Tibial artery (tissue), 4 donors: ENCODE data around the gene RCSD1.

Experiments
- DNase-seq, 2 donors: peaks; one replicate each; pipeline ENCODE4 v3.0.0-alpha.2; 2019
- H3K27ac ChIP-seq, 2 donors: fragments of 200-600 bp; sonication (generic) in 1 of 2; 1 replicate in 1 of 2; 2 replicates in 1 of 2; pipeline ENCODE4 v1.5.1; 2018 to 2019; ENCODE audit warnings: mild to moderate bottlenecking in 1 of 2
- H3K27me3 ChIP-seq, 2 donors: fragments of 200-600 bp; sonication (generic) in 1 of 2; one replicate each; pipeline versions ENCODE4 v1.5.1 to v1.6.0; 2016 to 2019
- H3K36me3 ChIP-seq, 3 donors: fragments of 200-600 bp; sonication (generic) in 2 of 3; one replicate each; pipeline ENCODE4 v1.5.1; 2016 to 2019; ENCODE audit warnings: mild to moderate bottlenecking in 2 of 3
- H3K4me1 ChIP-seq, 4 donors: fragments of 200-600 bp; sonication (generic) in 2 of 4; 1 replicate in 3 of 4; 2 replicates in 1 of 4; pipeline ENCODE4 v1.5.1; 2016 to 2019
- H3K4me3 ChIP-seq, 2 donors: fragments of 200-600 bp; sonication (generic) in 1 of 2; 1 replicate in 1 of 2; 2 replicates in 1 of 2; pipeline ENCODE4 v1.5.1; 2018 to 2019; ENCODE audit warnings: mild to moderate bottlenecking in 2 of 2
- H3K9me3 ChIP-seq, 3 donors: fragments of 200-600 bp; sonication (generic) in 1 of 3; one replicate each; pipeline ENCODE4 v1.5.1; 2016 to 2019
- CTCF ChIP-seq, 2 experiments: fragments of 200-600 bp in 1 of 2; fragments of 450-650 bp in 1 of 2; IDR thresholded peaks; one replicate each; pipeline ENCODE4 v1.5.1; 2017 to 2019; ENCODE audit warnings: antibody characterized with exemption in 2 of 2, mild to moderate bottlenecking in 1 of 2, moderate library complexity in 1 of 2
- intact Hi-C: fragments of 100-400 bp; cut with DNase I; formaldehyde crosslinking; loops from one replicate; pipeline ENCODE4 v1.15.0; 2023; ENCODE audit warnings: low total_unique reads

RCSD1 gene

GRCh38 chr1:167620002-167620401 lies 10.0 kb upstream of the RCSD1 start:
- H3K4me1 ChIP-seq: peaks cover 0 to 16% (median 10%) of the 10 kb centered on the region in 4 donors
- intact Hi-C loops: no loop called here
- H3K4me3 ChIP-seq: no peak overlapping the region
- H3K36me3 ChIP-seq: no peaks in the 10 kb centered on the region
- no peak overlapping the region for H3K27ac ChIP-seq
- no peak for DNase-seq
- TF ChIP-seq CTCF (IDR thresholded peaks at IDR 0.05): no peak
- H3K27me3 ChIP-seq: no peaks in the 10 kb centered on the region
- no peaks in the 10 kb centered on the region for H3K9me3 ChIP-seq

GRCh38 chr1:167621780-167622313 lies 8.2 kb upstream of the RCSD1 start:
- H3K4me3 ChIP-seq: no peak overlapping the region
- H3K36me3 ChIP-seq: no peaks in the 10 kb centered on the region
- no peaks in the 10 kb centered on the region for H3K27me3 ChIP-seq
- DNase-seq: no peak
- intact Hi-C loops: no loop called here
- no peaks in the 10 kb centered on the region for H3K9me3 ChIP-seq
- H3K27ac ChIP-seq: no peak overlapping the region
- peaks cover 0 to 14% (median 9%) of the 10 kb centered on the region in 4 donors for H3K4me1 ChIP-seq
- TF ChIP-seq CTCF (IDR thresholded peaks at IDR 0.05): no peak

DNA sequence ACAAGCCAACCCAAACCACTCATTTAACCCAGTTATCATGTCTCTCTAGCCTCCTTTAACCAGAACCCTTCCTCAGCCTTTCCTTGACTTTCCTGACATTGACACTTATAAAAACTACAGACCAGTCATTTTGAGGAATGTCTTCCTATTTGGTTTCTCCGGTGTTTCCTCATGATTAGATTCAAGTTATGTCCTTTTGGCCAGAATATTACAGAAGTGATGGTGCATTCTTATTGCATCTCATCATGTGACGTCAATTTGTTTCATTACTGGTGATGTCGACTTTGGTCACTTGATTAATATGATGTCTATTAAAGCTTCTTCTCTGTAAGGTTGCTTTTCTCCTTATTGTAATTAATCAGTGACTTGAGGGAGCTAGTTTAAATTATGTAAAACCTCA lies 6.1 kb upstream of the RCSD1 start:
- H3K27me3 ChIP-seq: no peaks in the 10 kb centered on the region

DNA sequence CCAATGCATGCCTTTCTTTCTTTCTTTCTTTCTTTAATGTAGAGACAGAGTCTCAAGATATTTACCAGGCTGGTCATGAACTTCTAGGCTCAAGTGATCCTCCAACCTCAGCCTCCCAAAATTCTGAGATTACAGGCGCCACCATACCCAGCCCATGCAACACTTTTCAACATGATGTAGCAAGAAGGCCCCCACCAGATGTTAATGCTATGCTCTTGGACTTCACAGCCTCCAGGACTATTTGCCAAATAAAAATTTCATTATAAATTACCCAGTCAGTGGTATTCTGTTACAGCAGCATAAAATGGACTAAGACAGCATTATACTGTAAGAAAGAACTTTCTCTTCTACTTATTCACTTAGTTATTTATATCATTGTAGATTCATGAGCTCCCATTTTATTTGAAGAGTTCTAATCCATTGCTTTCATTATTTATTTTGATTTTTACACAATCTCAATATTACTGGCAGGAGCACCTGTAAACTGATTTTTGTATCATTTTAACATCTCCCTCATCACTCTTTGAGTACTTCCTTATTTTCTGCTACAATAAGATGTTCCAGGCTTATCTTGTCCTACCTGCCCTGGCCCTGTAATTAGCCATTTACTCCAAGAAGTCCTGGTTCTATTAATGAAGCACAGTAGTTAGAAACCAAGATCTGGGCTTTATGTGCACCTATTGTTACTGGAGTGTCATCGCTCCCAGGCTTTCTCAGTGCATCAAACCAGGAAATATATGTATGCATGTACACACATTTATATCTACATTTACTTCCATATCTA lies 4.8 kb upstream of the RCSD1 start:
- Histone ChIP-seq H3K27me3 (no peaks in the 10 kb centered on the region), H3K9me3 (no peaks in the 10 kb centered on the region), H3K4me3 (no peak overlapping the region), H3K36me3 (no peaks in the 10 kb centered on the region), H3K27ac (no peak overlapping the region), H3K4me1 (peaks cover 0 to 19% (median 11%) of the 10 kb centered on the region in 4 donors)
- intact Hi-C loops: no loop called here
- TF ChIP-seq CTCF (IDR thresholded peaks at IDR 0.05): no peak
- no peak for DNase-seq

More for the DNA sequence above, 6.1 kb upstream of the RCSD1 start:
- intact Hi-C loops: no loop called here
- no peak for DNase-seq
- Histone ChIP-seq H3K9me3 (no peaks in the 10 kb centered on the region), H3K36me3 (no peaks in the 10 kb centered on the region), H3K4me3 (no peak overlapping the region), H3K27ac (no peak overlapping the region), H3K4me1 (peaks cover 0 to 9% (median under 1%) of the 10 kb centered on the region in 4 donors)
- TF ChIP-seq CTCF (IDR thresholded peaks at IDR 0.05): no peak

- intact Hi-C loops: no loop called here
- Histone ChIP-seq H3K27ac (no peak overlapping the region), H3K36me3 (no peaks in the 10 kb centered on the region), H3K4me3 (no peak overlapping the region), H3K4me1 (peaks cover 0 to 35% (median 18%) of the 10 kb centered on the region in 4 donors), H3K9me3 (no peaks in the 10 kb centered on the region), H3K27me3 (no peaks in the 10 kb centered on the region)
- TF ChIP-seq CTCF (IDR thresholded peaks at IDR 0.05): no peak
- DNase-seq: no peak
These were observed 2.5 kb upstream of the RCSD1 start for GRCh38 chr1:167627615-167627864.
